ENCODE results near the gene TMEM26. TPM values are rescaled to one million over a fixed set of nuclear protein-coding genes. Genes with fewer than 3 reads are reported as not detected.
A peak's percentile ranks its signal among the peaks of the same experiment; 100 is the strongest.

Gene TMEM26
- total and polyA plus RNA-seq, 7 experiments from 2014 or later, result 0.16 to 0.43 TPM; not detected in 5

DNA sequence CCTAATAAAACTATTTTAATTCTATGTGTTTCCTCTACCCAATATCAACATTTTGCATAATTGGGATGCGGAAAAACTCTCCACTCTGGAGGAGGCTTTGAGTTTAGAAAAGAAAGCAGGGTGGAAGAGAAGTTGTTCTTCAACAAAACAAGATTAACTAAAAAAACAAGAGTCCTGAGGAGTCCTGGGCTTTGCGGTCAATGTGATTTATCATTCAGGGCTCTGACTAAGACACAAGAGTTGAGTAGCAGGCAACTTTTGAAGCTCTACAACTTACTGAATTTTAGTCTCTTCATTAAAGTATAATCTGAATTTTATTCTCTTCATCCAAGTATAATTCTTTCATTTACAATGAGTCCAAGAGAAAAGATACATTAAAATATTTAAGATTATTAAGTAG is 18.3 kb upstream of the TMEM26 start:
- peaks cover 0 to 15% (median 0%) of the 10 kb centered on the region in 5 donors for H3K27me3 Mint-ChIP-seq
- Histone ChIP-seq H3K4me1 (ENCODE audit: control insufficient read depth in 2 of 2, insufficient read depth in 2 of 2, low read length in 2 of 2) (no peaks in the 10 kb centered on the region), H3K4me3 (ENCODE audit: low read length) (no peak overlapping the region), H3K27me3 (ENCODE audit: control insufficient read depth in 2 of 2, insufficient read depth in 2 of 2, low read length in 2 of 2) (no peaks in the 10 kb centered on the region), H3K27ac (ENCODE audit: low read depth, low read length) (no peak overlapping the region), H3K36me3 (ENCODE audit: control insufficient read depth in 2 of 3, insufficient read depth in 3 of 3, low read length in 3 of 3) (no peaks in the 10 kb centered on the region), H3K9me3 (ENCODE audit: control insufficient read depth in 2 of 3, low read length in 3 of 3) (no peaks in the 10 kb centered on the region)
- ChIA-PET POLR2A (no interaction called here), CTCF (no interaction called here)
- H3K4me1 Mint-ChIP-seq, result no peaks in the 10 kb centered on the region
- H3K27ac Mint-ChIP-seq, result no peak overlapping the region
- intact Hi-C loops (cut with micrococcal nuclease), result no loop called here
- peaks cover 0 to 2% (median 0%) of the 10 kb centered on the region in 11 donors for H3K9me3 Mint-ChIP-seq
- DNase-seq (no peak), ATAC-seq (no peak)
- H3K36me3 Mint-ChIP-seq, result no peaks in the 10 kb centered on the region
- no peak overlapping the region for H3K4me3 Mint-ChIP-seq

- POLR2A ChIA-PET, result no interaction called here
- peaks cover 0 to 11% (median 0%) of the 10 kb centered on the region in 5 donors for H3K27me3 Mint-ChIP-seq
Observed at GRCh38 chr10:61470740-61471139, 17.6 kb upstream of the TMEM26 start.

GRCh38 chr10:61465901-61466632 is 12.9 kb upstream of the TMEM26 start:
- Histone ChIP-seq H3K4me1 (ENCODE audit: control insufficient read depth in 2 of 2, insufficient read depth in 2 of 2, low read length in 2 of 2) (no peaks in the 10 kb centered on the region), H3K9me3 (ENCODE audit: control insufficient read depth in 2 of 3, low read length in 3 of 3) (no peaks in the 10 kb centered on the region), H3K27me3 (ENCODE audit: control insufficient read depth in 2 of 2, insufficient read depth in 2 of 2, low read length in 2 of 2) (no peaks in the 10 kb centered on the region), H3K27ac (ENCODE audit: low read depth, low read length) (no peak overlapping the region), H3K36me3 (ENCODE audit: control insufficient read depth in 2 of 3, insufficient read depth in 3 of 3, low read length in 3 of 3) (no peaks in the 10 kb centered on the region), H3K4me3 (ENCODE audit: low read length) (no peak overlapping the region)
- intact Hi-C loops (cut with micrococcal nuclease), result no loop called here
- Mint-ChIP-seq H3K4me1 (no peaks in the 10 kb centered on the region), H3K27ac (no peak overlapping the region), H3K4me3 (no peak overlapping the region), H3K9me3 (peaks cover 0 to 7% (median 0%) of the 10 kb centered on the region in 11 donors), H3K27me3 (peaks cover 0 to 4% (median 0%) of the 10 kb centered on the region in 5 donors), H3K36me3 (no peaks in the 10 kb centered on the region)
- DNase-seq, result no peak
- POLR2A ChIA-PET, result no interaction called here
- ATAC-seq, result peak; percentile 36
- CTCF ChIA-PET, result no interaction called here

More at GRCh38 chr10:61470740-61471139, 17.6 kb upstream of the TMEM26 start:
- no peaks in the 10 kb centered on the region for H3K36me3 Mint-ChIP-seq
- no peak overlapping the region for H3K4me3 Mint-ChIP-seq
- Histone ChIP-seq H3K4me1 (ENCODE audit: control insufficient read depth in 2 of 2, insufficient read depth in 2 of 2, low read length in 2 of 2) (no peaks in the 10 kb centered on the region), H3K27ac (ENCODE audit: low read depth, low read length) (no peak overlapping the region), H3K4me3 (ENCODE audit: low read length) (no peak overlapping the region), H3K27me3 (ENCODE audit: control insufficient read depth in 2 of 2, insufficient read depth in 2 of 2, low read length in 2 of 2) (no peaks in the 10 kb centered on the region), H3K9me3 (ENCODE audit: control insufficient read depth in 2 of 3, low read length in 3 of 3) (no peaks in the 10 kb centered on the region), H3K36me3 (ENCODE audit: control insufficient read depth in 2 of 3, insufficient read depth in 3 of 3, low read length in 3 of 3) (no peaks in the 10 kb centered on the region)
- H3K27ac Mint-ChIP-seq, result no peak overlapping the region
- CTCF ChIA-PET, result no interaction called here
- no peaks in the 10 kb centered on the region for H3K4me1 Mint-ChIP-seq
- intact Hi-C loops (cut with micrococcal nuclease), result no loop called here
- ATAC-seq (no peak), DNase-seq (no peak)
- peaks cover 0 to 2% (median 0%) of the 10 kb centered on the region in 11 donors for H3K9me3 Mint-ChIP-seq

DNA sequence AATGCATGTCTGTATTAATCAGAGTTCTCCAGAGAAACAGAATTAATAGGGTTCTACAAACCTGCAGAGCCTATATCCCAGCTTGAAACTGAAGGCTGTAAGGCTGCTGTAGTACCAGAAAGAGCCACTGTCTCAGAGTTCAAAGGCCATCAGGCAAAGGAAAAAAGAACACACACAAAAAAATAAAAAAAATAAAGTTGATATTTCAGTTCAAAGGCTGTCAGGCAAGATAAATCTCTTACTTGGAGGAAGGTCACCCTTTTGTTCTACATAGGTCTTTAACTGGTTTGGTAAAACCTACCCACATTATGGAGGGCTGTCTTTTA is 12.0 kb upstream of the TMEM26 start:
- ChIA-PET POLR2A (no interaction called here), CTCF (no interaction called here)
- no peak overlapping the region for H3K4me3 Mint-ChIP-seq
- Histone ChIP-seq H3K4me1 (ENCODE audit: control insufficient read depth in 2 of 2, insufficient read depth in 2 of 2, low read length in 2 of 2) (no peaks in the 10 kb centered on the region), H3K36me3 (ENCODE audit: control insufficient read depth in 2 of 3, insufficient read depth in 3 of 3, low read length in 3 of 3) (no peaks in the 10 kb centered on the region), H3K27ac (ENCODE audit: low read depth, low read length) (no peak overlapping the region), H3K27me3 (ENCODE audit: control insufficient read depth in 2 of 2, insufficient read depth in 2 of 2, low read length in 2 of 2) (no peaks in the 10 kb centered on the region), H3K9me3 (ENCODE audit: control insufficient read depth in 2 of 3, low read length in 3 of 3) (no peaks in the 10 kb centered on the region), H3K4me3 (ENCODE audit: low read length) (no peak overlapping the region)
- H3K27me3 Mint-ChIP-seq, result peaks cover 0 to 4% (median 0%) of the 10 kb centered on the region in 5 donors
- no peaks in the 10 kb centered on the region for H3K36me3 Mint-ChIP-seq
- H3K27ac Mint-ChIP-seq, result no peak overlapping the region
- intact Hi-C loops (cut with micrococcal nuclease), result no loop called here
- no peak for DNase-seq
- H3K4me1 Mint-ChIP-seq, result no peaks in the 10 kb centered on the region
- H3K9me3 Mint-ChIP-seq, result peaks cover 0 to 7% (median 0%) of the 10 kb centered on the region in 11 donors
- ATAC-seq, result peak; percentile 63

- H3K4me1 ChIP-seq (ENCODE audit: control insufficient read depth in 2 of 2, insufficient read depth in 2 of 2, low read length in 2 of 2), result no peaks in the 10 kb centered on the region
- H3K4me1 Mint-ChIP-seq, result no peaks in the 10 kb centered on the region
- H3K9me3 ChIP-seq (ENCODE audit: control insufficient read depth in 2 of 3, low read length in 3 of 3), result no peaks in the 10 kb centered on the region
- H3K27ac Mint-ChIP-seq, result no peak overlapping the region
- H3K36me3 ChIP-seq (ENCODE audit: control insufficient read depth in 2 of 3, insufficient read depth in 3 of 3, low read length in 3 of 3), result no peaks in the 10 kb centered on the region
- H3K36me3 Mint-ChIP-seq, result no peaks in the 10 kb centered on the region
- no peak overlapping the region for H3K4me3 ChIP-seq (ENCODE audit: low read length)
- H3K27me3 Mint-ChIP-seq, result peaks cover 0 to 4% (median 0%) of the 10 kb centered on the region in 5 donors
- no peak overlapping the region for H3K27ac ChIP-seq (ENCODE audit: low read depth, low read length)
- H3K4me3 Mint-ChIP-seq, result no peak overlapping the region
- CTCF ChIA-PET, result no interaction called here
- DNase-seq, result no peak
- ATAC-seq, result peak; percentile 56
- H3K9me3 Mint-ChIP-seq, result peaks cover 0 to 7% (median 0%) of the 10 kb centered on the region in 11 donors
- intact Hi-C loops (cut with micrococcal nuclease), result no loop called here
- H3K27me3 ChIP-seq (ENCODE audit: control insufficient read depth in 2 of 2, insufficient read depth in 2 of 2, low read length in 2 of 2), result no peaks in the 10 kb centered on the region
- POLR2A ChIA-PET, result no interaction called here
Observed at GRCh38 chr10:61464461-61465170, 11.4 kb upstream of the TMEM26 start.

DNA sequence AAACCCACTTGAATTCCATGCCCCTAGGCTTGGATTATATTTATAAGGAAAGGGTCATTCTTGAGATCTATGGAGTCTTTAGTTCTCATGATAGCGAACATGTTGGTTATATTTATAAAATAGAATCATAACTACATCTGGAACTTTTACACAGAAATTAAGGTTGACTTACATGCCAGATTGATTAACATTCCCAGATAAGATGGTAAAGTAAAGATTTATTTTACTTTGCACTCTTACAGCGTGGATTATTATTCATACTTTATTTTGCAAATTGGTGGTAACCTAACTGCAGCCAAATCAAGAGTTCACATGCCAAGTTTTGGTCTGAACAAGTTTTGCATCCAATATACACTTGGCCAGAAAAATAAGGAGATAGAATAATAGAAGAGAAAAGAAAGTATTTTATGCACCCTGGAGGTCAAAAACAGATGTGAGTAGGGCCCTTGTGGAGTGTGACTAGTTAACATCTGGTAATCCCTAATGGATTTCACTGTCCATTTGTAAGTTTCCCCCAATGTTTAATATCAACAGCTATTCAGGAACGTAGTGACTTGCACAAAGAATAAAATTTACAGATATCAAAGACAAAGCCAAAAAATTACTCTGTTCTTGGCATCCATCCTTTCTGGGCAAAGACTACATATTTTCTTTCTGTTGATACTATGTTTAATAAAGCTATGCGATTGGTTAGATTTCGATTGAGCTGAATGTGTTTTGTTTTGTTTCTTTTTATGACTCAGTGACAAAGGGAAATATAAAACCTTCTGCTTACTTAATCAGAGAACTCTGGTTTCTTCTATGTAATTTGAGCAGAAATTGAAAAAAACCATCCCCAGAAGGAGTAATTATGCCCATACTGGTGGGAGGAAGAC is 10.1 kb upstream of the TMEM26 start:
- H3K27me3 ChIP-seq (ENCODE audit: control insufficient read depth in 2 of 2, insufficient read depth in 2 of 2, low read length in 2 of 2), result no peaks in the 10 kb centered on the region
- H3K4me3 Mint-ChIP-seq, result no peak overlapping the region
- ChIA-PET POLR2A (no interaction called here), CTCF (no interaction called here)
- intact Hi-C loops (cut with micrococcal nuclease), result no loop called here
- H3K36me3 ChIP-seq (ENCODE audit: control insufficient read depth in 2 of 3, insufficient read depth in 3 of 3, low read length in 3 of 3), result no peaks in the 10 kb centered on the region
- ATAC-seq (no peak), DNase-seq (no peak)
- H3K9me3 Mint-ChIP-seq, result peaks cover 0 to 7% (median 0%) of the 10 kb centered on the region in 11 donors
- no peaks in the 10 kb centered on the region for H3K4me1 Mint-ChIP-seq
- H3K27ac Mint-ChIP-seq, result peak overlapping the region in 1 of 9 donors; percentile 1
- H3K36me3 Mint-ChIP-seq, result no peaks in the 10 kb centered on the region
- H3K4me1 ChIP-seq (ENCODE audit: control insufficient read depth in 2 of 2, insufficient read depth in 2 of 2, low read length in 2 of 2), result no peaks in the 10 kb centered on the region
- H3K4me3 ChIP-seq (ENCODE audit: low read length), result no peak overlapping the region
- no peaks in the 10 kb centered on the region for H3K9me3 ChIP-seq (ENCODE audit: control insufficient read depth in 2 of 3, low read length in 3 of 3)
- H3K27ac ChIP-seq (ENCODE audit: low read depth, low read length), result no peak overlapping the region
- peaks cover 0 to 4% (median 0%) of the 10 kb centered on the region in 5 donors for H3K27me3 Mint-ChIP-seq
